ENCODE data around the gene UBE2O. TPM values are rescaled to one million over a fixed set of nuclear protein-coding genes. Genes with fewer than 3 reads are reported as not detected.

Gene UBE2O
- total and polyA plus RNA-seq, 4 experiments from 2014 or later, result 4.5 to 43.7 (median 28.5) TPM

GRCh38 chr17:76384987-76385891 is 67.7 kb downstream of the UBE2O start:
- Histone ChIP-seq H3K27me3 (ENCODE audit: insufficient read depth, low read length) (no peaks in the 10 kb centered on the region), H3K9me3 (ENCODE audit: control insufficient read depth in 1 of 2, low read length in 2 of 2) (no peaks in the 10 kb centered on the region), H3K36me3 (ENCODE audit: insufficient read depth, low read length) (no peaks in the 10 kb centered on the region), H3K27ac (ENCODE audit: low read depth, low read length) (no peak overlapping the region), H3K4me3 (ENCODE audit: low read length in 2 of 2) (peak overlapping the region; percentile 23 to 64), H3K4me1 (ENCODE audit: insufficient read depth, low read length) (peaks cover 20% of the 10 kb centered on the region)
- Mint-ChIP-seq H3K27ac (no peak overlapping the region), H3K9me3 (no peaks in the 10 kb centered on the region), H3K27me3 (no peaks in the 10 kb centered on the region), H3K36me3 (peaks cover 0 to under 1% of the 10 kb centered on the region in 2 donors), H3K4me1 (peaks cover 0 to 6% (median 4%) of the 10 kb centered on the region in 4 donors), H3K4me3 (peak overlapping the region; percentile 54 to 77 (median 68))
- intact Hi-C loops (cut with micrococcal nuclease), result loop anchor here (1.0 kb wide), 1 partner anchor 32 kb away; the partner anchor contains the start of gene PRPSAP1
- DNase-seq, result peak in 2 of 5 donors; percentile 18 to 74
- POLR2A ChIA-PET (ENCODE audit: partially characterized antibody), result interaction anchor here (1.0 to 5.3 kb wide), 7 partner anchors 9 to 281 kb away, joined by 3 to 61 read pairs (median 3); partner anchors contain the start of genes EXOC7 and PRPSAP1
- CTCF ChIA-PET (ENCODE audit: partially characterized antibody), result interaction anchor here (0.6 to 7.8 kb wide), 29 partner anchors 12 to 443 kb away, joined by 3 to 73 read pairs (median 4); partner anchors contain the start of genes PRPSAP1, QRICH2 and UBE2O

GRCh38 chr17:76384222-76384986 is 68.5 kb downstream of the UBE2O start, which contains the start of gene SPHK1:
Gene SPHK1 (plus strand): TSS chr17:76384609. CDS start chr17:76385645, 1,036 bp downstream.
- Histone ChIP-seq H3K4me3 (ENCODE audit: low read length in 2 of 2) (peak within 1 kb of the TSS; percentile 42 to 64), H3K27ac (ENCODE audit: low read depth, low read length) (no peak within 1 kb of the TSS), H3K27me3 (ENCODE audit: insufficient read depth, low read length) (no peaks in the 10 kb centered on the region), H3K36me3 (ENCODE audit: insufficient read depth, low read length) (no peaks in the 10 kb centered on the region), H3K9me3 (ENCODE audit: control insufficient read depth in 1 of 2, low read length in 2 of 2) (no peaks in the 10 kb centered on the region), H3K4me1 (ENCODE audit: insufficient read depth, low read length) (peaks cover 20% of the 10 kb centered on the region)
- POLR2A ChIA-PET (ENCODE audit: partially characterized antibody), result interaction anchor here (0.8 to 5.3 kb wide), 8 partner anchors 10 to 281 kb away, joined by 3 to 61 read pairs (median 3); partner anchors contain the start of genes EXOC7 and PRPSAP1
- intact Hi-C loops (cut with micrococcal nuclease), result no loop called here
- peaks cover 0 to 6% (median 4%) of the 10 kb centered on the region in 4 donors for H3K4me1 Mint-ChIP-seq
- CTCF ChIA-PET (ENCODE audit: partially characterized antibody), result interaction anchor here (0.6 to 7.8 kb wide), 21 partner anchors 13 to 380 kb away, joined by 3 to 73 read pairs (median 4); partner anchors contain the start of genes PRPSAP1 and QRICH2
- DNase-seq, result peak in 4 of 5 donors; percentile 38 to 60 (median 50)
- H3K27ac Mint-ChIP-seq, result peak within 1 kb of the TSS; percentile 39 to 92 (median 72)
- no peaks in the 10 kb centered on the region for H3K27me3 Mint-ChIP-seq
- H3K9me3 Mint-ChIP-seq, result no peaks in the 10 kb centered on the region
- H3K36me3 Mint-ChIP-seq, result no peaks in the 10 kb centered on the region
- H3K4me3 Mint-ChIP-seq, result peak within 1 kb of the TSS; percentile 86 to 95 (median 90)

GRCh38 chr17:76383546-76384221 is 69.3 kb downstream of the UBE2O start:
- H3K4me1 Mint-ChIP-seq, result peaks cover 0 to 7% (median 5%) of the 10 kb centered on the region in 4 donors
- POLR2A ChIA-PET (ENCODE audit: partially characterized antibody), result interaction anchor here (0.8 to 5.3 kb wide), 4 partner anchors 14 to 137 kb away, joined by 3 to 61 read pairs (median 10); partner anchors contain the start of gene PRPSAP1
- peak overlapping the region; percentile 42 to 64 for H3K4me3 ChIP-seq (ENCODE audit: low read length in 2 of 2)
- H3K9me3 ChIP-seq (ENCODE audit: control insufficient read depth in 1 of 2, low read length in 2 of 2), result no peaks in the 10 kb centered on the region
- no peaks in the 10 kb centered on the region for H3K9me3 Mint-ChIP-seq
- intact Hi-C loops (cut with micrococcal nuclease), result loop anchor here (2.0 kb wide), 1 partner anchor 69 kb away; the partner anchor contains the start of gene UBE2O
- peak overlapping the region; percentile 86 to 95 (median 90) for H3K4me3 Mint-ChIP-seq
- H3K27me3 ChIP-seq (ENCODE audit: insufficient read depth, low read length), result no peaks in the 10 kb centered on the region
- CTCF ChIA-PET (ENCODE audit: partially characterized antibody), result interaction anchor here (0.9 to 7.8 kb wide), 8 partner anchors 14 to 369 kb away, joined by 3 to 73 read pairs (median 4); partner anchors contain the start of gene QRICH2
- H3K27me3 Mint-ChIP-seq, result no peaks in the 10 kb centered on the region
- peaks cover 20% of the 10 kb centered on the region for H3K4me1 ChIP-seq (ENCODE audit: insufficient read depth, low read length)
- H3K27ac ChIP-seq (ENCODE audit: low read depth, low read length), result no peak overlapping the region
- no peaks in the 10 kb centered on the region for H3K36me3 Mint-ChIP-seq
- H3K27ac Mint-ChIP-seq, result peak overlapping the region; percentile 39 to 92 (median 72)
- no peaks in the 10 kb centered on the region for H3K36me3 ChIP-seq (ENCODE audit: insufficient read depth, low read length)
- DNase-seq, result peak; percentile 40 to 56 (median 51)

- POLR2A ChIA-PET (ENCODE audit: partially characterized antibody), result interaction anchor here (5.3 kb wide), 1 partner anchor 30 kb away, joined by 61 read pairs; the partner anchor contains the start of gene PRPSAP1
- CTCF ChIA-PET (ENCODE audit: partially characterized antibody), result interaction anchor here (0.5 to 7.8 kb wide), 4 partner anchors 10 to 967 kb away, joined by 3 to 73 read pairs (median 3); no protein-coding TSS in a partner anchor
- H3K36me3 Mint-ChIP-seq, result no peaks in the 10 kb centered on the region
- H3K4me3 ChIP-seq (ENCODE audit: low read length in 2 of 2), result peak overlapping the region; percentile 42 to 64
- peak overlapping the region in 3 of 7 donors; percentile 32 to 83 (median 57) for H3K27ac Mint-ChIP-seq
- H3K9me3 ChIP-seq (ENCODE audit: control insufficient read depth in 1 of 2, low read length in 2 of 2), result no peaks in the 10 kb centered on the region
- DNase-seq, result peak; percentile 42 to 63 (median 59)
- H3K27me3 ChIP-seq (ENCODE audit: insufficient read depth, low read length), result no peaks in the 10 kb centered on the region
- peak overlapping the region; percentile 87 to 92 (median 90) for H3K4me3 Mint-ChIP-seq
- H3K4me1 ChIP-seq (ENCODE audit: insufficient read depth, low read length), result peaks cover 20% of the 10 kb centered on the region
- H3K9me3 Mint-ChIP-seq, result no peaks in the 10 kb centered on the region
- no peaks in the 10 kb centered on the region for H3K27me3 Mint-ChIP-seq
- peaks cover 2 to 10% (median 5%) of the 10 kb centered on the region in 4 donors for H3K4me1 Mint-ChIP-seq
- H3K27ac ChIP-seq (ENCODE audit: low read depth, low read length), result no peak overlapping the region
- H3K36me3 ChIP-seq (ENCODE audit: insufficient read depth, low read length), result no peaks in the 10 kb centered on the region
- intact Hi-C loops (cut with micrococcal nuclease), result loop anchor here (2.0 kb wide), 1 partner anchor 70 kb away; the partner anchor contains the start of gene UBE2O
Observed at GRCh38 chr17:76382803-76383545, 70.0 kb downstream of the UBE2O start.

- Histone ChIP-seq H3K36me3 (ENCODE audit: insufficient read depth, low read length) (no peaks in the 10 kb centered on the region), H3K27ac (ENCODE audit: low read depth, low read length) (no peak overlapping the region), H3K4me3 (ENCODE audit: low read length in 2 of 2) (peak overlapping the region in 1 of 2 donors; percentile 64), H3K27me3 (ENCODE audit: insufficient read depth, low read length) (no peaks in the 10 kb centered on the region), H3K9me3 (ENCODE audit: control insufficient read depth in 1 of 2, low read length in 2 of 2) (no peaks in the 10 kb centered on the region), H3K4me1 (ENCODE audit: insufficient read depth, low read length) (peaks cover 20% of the 10 kb centered on the region)
- Mint-ChIP-seq H3K9me3 (no peaks in the 10 kb centered on the region), H3K27me3 (no peaks in the 10 kb centered on the region), H3K36me3 (no peaks in the 10 kb centered on the region), H3K4me1 (peaks cover 3 to 10% (median 6%) of the 10 kb centered on the region in 4 donors), H3K27ac (peak overlapping the region in 3 of 7 donors; percentile 32 to 83 (median 57)), H3K4me3 (peak overlapping the region; percentile 81 to 89 (median 87))
- POLR2A ChIA-PET (ENCODE audit: partially characterized antibody), result interaction anchor here (5.3 kb wide), 1 partner anchor 29 kb away, joined by 61 read pairs; the partner anchor contains the start of gene PRPSAP1
- CTCF ChIA-PET (ENCODE audit: partially characterized antibody), result interaction anchor here (0.5 to 0.7 kb wide), 2 partner anchors 9 to 967 kb away, joined by 3 read pairs; no protein-coding TSS in a partner anchor
- intact Hi-C loops (cut with micrococcal nuclease), result loop anchor here (2.0 kb wide), 1 partner anchor 70 kb away; the partner anchor contains the start of gene UBE2O
- DNase-seq, result no peak
Observed at GRCh38 chr17:76382351-76382802, 70.6 kb downstream of the UBE2O start.

Measured in CD4-positive, alpha-beta memory T cell (primary cell).